ENCODE measurements around the gene PMEL.
"Not testable (repeated sequence)": the region's sequence is repeated elsewhere in the genome, so short reads cannot be mapped to it uniquely, and the experiment has no call there.

PMEL gene

GRCh38 chr12:55922126-55922525 is 43.7 kb downstream of the PMEL start:
- DNase-seq, result no peak
- Histone ChIP-seq H3K9me3 (no peaks in the 10 kb centered on the region), H3K4me1 (peaks cover 0 to 28% (median 9%) of the 10 kb centered on the region in 4 donors), H3K4me3 (no peak overlapping the region), H3K27me3 (no peaks in the 10 kb centered on the region), H3K27ac (peak overlapping the region in 1 of 2 donors; percentile 62), H3K36me3 (peaks cover 0 to 18% (median 12%) of the 10 kb centered on the region in 3 donors)
- TF ChIP-seq, protein P1, sequence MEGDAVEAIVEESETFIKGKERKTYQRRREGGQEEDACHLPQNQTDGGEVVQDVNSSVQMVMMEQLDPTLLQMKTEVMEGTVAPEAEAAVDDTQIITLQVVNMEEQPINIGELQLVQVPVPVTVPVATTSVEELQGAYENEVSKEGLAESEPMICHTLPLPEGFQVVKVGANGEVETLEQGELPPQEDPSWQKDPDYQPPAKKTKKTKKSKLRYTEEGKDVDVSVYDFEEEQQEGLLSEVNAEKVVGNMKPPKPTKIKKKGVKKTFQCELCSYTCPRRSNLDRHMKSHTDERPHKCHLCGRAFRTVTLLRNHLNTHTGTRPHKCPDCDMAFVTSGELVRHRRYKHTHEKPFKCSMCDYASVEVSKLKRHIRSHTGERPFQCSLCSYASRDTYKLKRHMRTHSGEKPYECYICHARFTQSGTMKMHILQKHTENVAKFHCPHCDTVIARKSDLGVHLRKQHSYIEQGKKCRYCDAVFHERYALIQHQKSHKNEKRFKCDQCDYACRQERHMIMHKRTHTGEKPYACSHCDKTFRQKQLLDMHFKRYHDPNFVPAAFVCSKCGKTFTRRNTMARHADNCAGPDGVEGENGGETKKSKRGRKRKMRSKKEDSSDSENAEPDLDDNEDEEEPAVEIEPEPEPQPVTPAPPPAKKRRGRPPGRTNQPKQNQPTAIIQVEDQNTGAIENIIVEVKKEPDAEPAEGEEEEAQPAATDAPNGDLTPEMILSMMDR (IDR thresholded peaks at IDR 0.05), result no peak
- intact Hi-C loops (cut with DNase I; ENCODE audit: low total_unique reads), result no loop called here

DNA sequence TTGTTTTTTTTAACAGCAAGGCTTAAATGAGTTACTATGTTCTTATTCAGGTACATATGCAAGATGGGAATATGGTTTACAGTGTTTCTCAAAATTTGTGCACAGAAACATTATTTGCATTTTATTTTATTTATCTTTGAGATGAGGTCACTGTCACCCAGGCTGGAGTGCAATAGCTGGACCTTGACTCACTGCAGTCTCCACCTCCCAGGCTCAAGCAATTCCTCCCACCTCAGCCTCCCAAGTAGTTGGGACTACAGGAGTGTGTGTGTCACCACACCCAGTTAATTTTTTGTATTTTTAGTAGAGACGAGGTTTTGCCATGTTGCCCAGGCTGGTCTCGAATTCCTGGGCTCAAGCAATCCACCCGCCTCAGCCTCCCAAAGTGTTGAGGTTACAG is 46.8 kb downstream of the PMEL start:
- H3K27ac ChIP-seq; intact Hi-C loops (cut with DNase I; ENCODE audit: low total_unique reads); H3K9me3 ChIP-seq; H3K4me3 ChIP-seq; H3K27me3 ChIP-seq; DNase-seq: not testable (repeated sequence)
- Histone ChIP-seq H3K4me1 (peaks cover 0 to 22% (median 0%) of the 10 kb centered on the region in 4 donors), H3K36me3 (peaks cover 0 to 27% (median 13%) of the 10 kb centered on the region in 3 donors)

DNA sequence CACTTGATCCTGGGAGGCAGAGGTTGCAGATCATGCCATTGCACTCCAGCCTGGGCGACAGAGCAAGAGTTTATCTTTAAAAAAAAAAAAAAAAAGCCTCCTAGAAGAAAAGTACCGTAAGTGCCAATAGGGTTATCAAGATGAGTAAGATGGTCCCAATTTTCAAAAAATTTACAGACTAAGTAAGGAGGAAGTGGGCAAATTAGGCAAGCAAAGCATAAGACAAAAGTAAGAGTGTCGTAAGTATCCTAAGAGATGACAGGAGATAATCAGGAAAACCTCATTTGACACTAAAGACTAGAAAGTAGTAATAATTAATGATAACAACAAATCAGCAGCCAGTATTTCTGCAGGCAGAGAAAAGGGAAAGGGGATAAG is 50.4 kb downstream of the PMEL start:
- intact Hi-C loops (cut with DNase I; ENCODE audit: low total_unique reads), result no loop called here
- H3K4me1 ChIP-seq, result peaks cover 0 to 7% (median 0%) of the 10 kb centered on the region in 4 donors
- no peak for DNase-seq
- H3K36me3 ChIP-seq, result peaks cover 0 to 20% (median 7%) of the 10 kb centered on the region in 3 donors
- H3K4me3 ChIP-seq, result no peak overlapping the region
- H3K9me3 ChIP-seq, result no peaks in the 10 kb centered on the region
- H3K27me3 ChIP-seq, result no peaks in the 10 kb centered on the region
- TF ChIP-seq, protein P1 (IDR thresholded peaks at IDR 0.05), result no peak
- H3K27ac ChIP-seq, result no peak overlapping the region

GRCh38 chr12:55912908-55913307 is 52.9 kb downstream of the PMEL start:
- no peaks in the 10 kb centered on the region for H3K9me3 ChIP-seq
- no peak for DNase-seq
- H3K4me3 ChIP-seq, result no peak overlapping the region
- TF ChIP-seq, protein P1 (IDR thresholded peaks at IDR 0.05), result no peak
- H3K4me1 ChIP-seq, result peaks cover 0 to 14% (median 5%) of the 10 kb centered on the region in 4 donors
- H3K27me3 ChIP-seq, result no peaks in the 10 kb centered on the region
- intact Hi-C loops (cut with DNase I; ENCODE audit: low total_unique reads), result no loop called here
- H3K27ac ChIP-seq, result no peak overlapping the region
- peaks cover 0 to 20% (median 7%) of the 10 kb centered on the region in 3 donors for H3K36me3 ChIP-seq

GRCh38 chr12:55909513-55909884 is 56.3 kb downstream of the PMEL start:
- intact Hi-C loops (cut with DNase I; ENCODE audit: low total_unique reads), result no loop called here
- no peaks in the 10 kb centered on the region for H3K9me3 ChIP-seq
- peaks cover 0 to 14% (median 5%) of the 10 kb centered on the region in 4 donors for H3K4me1 ChIP-seq
- TF ChIP-seq, protein P1 (IDR thresholded peaks at IDR 0.05), result no peak
- DNase-seq, result no peak
- no peak overlapping the region for H3K4me3 ChIP-seq
- peak overlapping the region in 1 of 2 donors; percentile 34 for H3K27ac ChIP-seq
- H3K36me3 ChIP-seq, result peaks cover 0 to 15% (median 7%) of the 10 kb centered on the region in 3 donors
- no peaks in the 10 kb centered on the region for H3K27me3 ChIP-seq

DNA sequence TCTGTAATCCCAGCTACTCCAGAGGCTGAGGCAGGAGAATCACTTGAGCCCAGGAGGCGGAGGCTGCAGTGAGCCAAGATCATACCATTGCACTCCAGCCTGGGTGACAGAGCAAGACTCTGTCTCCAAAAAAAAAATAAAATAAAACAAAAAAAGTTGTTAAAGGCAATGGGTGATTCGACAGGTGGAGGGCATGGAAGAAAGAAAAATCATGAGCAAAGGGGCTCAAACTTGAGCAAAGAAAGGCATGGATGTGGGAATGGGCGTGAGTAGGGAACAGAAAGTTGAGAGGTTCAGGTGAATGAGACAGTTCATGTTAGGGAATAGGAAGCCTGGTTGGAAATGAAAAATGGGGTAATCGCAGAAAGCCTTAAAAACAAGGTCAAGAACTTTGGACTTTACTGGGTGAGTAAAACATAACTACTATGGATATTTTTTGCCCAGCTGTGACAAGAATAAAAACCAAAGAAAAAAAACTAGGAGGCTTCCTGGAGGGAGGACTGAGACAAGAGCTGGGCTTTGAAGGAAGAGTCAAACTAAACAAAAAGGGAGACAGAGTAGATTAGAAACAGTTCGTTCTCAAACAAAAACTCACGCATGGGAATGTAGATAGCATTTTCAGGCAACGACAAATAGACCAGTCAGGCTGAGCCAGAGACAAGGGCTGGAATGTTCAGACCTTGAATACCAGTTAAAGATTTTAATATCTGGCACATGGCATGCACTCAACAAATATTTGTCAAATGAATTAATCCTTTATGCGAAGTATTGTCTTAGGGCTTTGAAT is 56.9 kb downstream of the PMEL start:
- peaks cover 0 to 9% (median 6%) of the 10 kb centered on the region in 3 donors for H3K36me3 ChIP-seq
- no peaks in the 10 kb centered on the region for H3K27me3 ChIP-seq
- peaks cover 0 to 14% (median 5%) of the 10 kb centered on the region in 4 donors for H3K4me1 ChIP-seq
- H3K9me3 ChIP-seq, result no peaks in the 10 kb centered on the region
- no peak for DNase-seq
- TF ChIP-seq, protein P1 (IDR thresholded peaks at IDR 0.05), result no peak
- H3K27ac ChIP-seq, result peak overlapping the region; percentile 11 to 34
- no peak overlapping the region for H3K4me3 ChIP-seq
- intact Hi-C loops (cut with DNase I; ENCODE audit: low total_unique reads), result no loop called here

Measured in tibial artery (tissue), 4 donors.